Left ventricle myocardium inferior (tissue), 1 donor: ENCODE results near the gene UMODL1. TPM values are rescaled to one million over a fixed set of nuclear protein-coding genes. Genes with fewer than 3 reads are reported as not detected.

Source experiments
- DNase-seq: peaks from one replicate; pipeline ENCODE4 v3.0.0-alpha.2; 2020
- H3K27ac ChIP-seq: fragments of 200-600 bp; replicated peaks from 2 replicates; pipeline ENCODE4 v1.8.0; 2021
- H3K27me3 ChIP-seq: fragments of 200-600 bp; 2 replicates; pipeline ENCODE4 v1.8.0; 2021; ENCODE audit warnings: low read depth
- H3K36me3 ChIP-seq: fragments of 200-600 bp; 2 replicates; pipeline ENCODE4 v1.8.0; 2021
- H3K4me1 ChIP-seq: fragments of 200-600 bp; 2 replicates; pipeline ENCODE4 v1.8.0; 2021
- H3K4me3 ChIP-seq: fragments of 200-600 bp; 2 replicates; pipeline ENCODE4 v1.8.0; 2021; ENCODE audit warnings: mild to moderate bottlenecking, moderate library complexity
- H3K9me3 ChIP-seq: fragments of 200-600 bp; replicated peaks from 2 replicates; pipeline ENCODE4 v1.8.0; 2021
- CTCF ChIP-seq: fragments of 200-600 bp; IDR thresholded peaks from 2 replicates; pipeline ENCODE4 v1.8.0; 2021; ENCODE audit warnings: antibody characterized with exemption, mild to moderate bottlenecking, borderline replicate concordance
- intact Hi-C: fragments of 100-400 bp; cut with micrococcal nuclease; formaldehyde crosslinking; loops from one replicate; pipeline ENCODE4 v1.11.0; 2022
- total RNA-seq: library from RNA; stranded (reverse); fragmentation: NEBNext Ultra II Directional; extraction: Animal tissue kit (Norgen Biotek cat#: 25700); gene quantifications from one replicate; pipeline ENCODE4 v1.2.1, GENCODE V29; 2021
- donor health status: DM: no; HTN: yes; CAD: no; lungs with severe emphysema.

Gene UMODL1
- total RNA-seq, 1 donor from 2014 or later: 0.08 TPM

GRCh38 chr21:42148097-42148496, 77.0 kb downstream of the UMODL1 start:
- H3K27me3 ChIP-seq: no peaks in the 10 kb centered on the region
- no peak for TF ChIP-seq CTCF
- intact Hi-C loops: no loop called here

GRCh38 chr21:42148584-42148983, 77.5 kb downstream of the UMODL1 start:
- Histone ChIP-seq H3K4me1 (peaks cover 4% of the 10 kb centered on the region), H3K4me3 (no peak overlapping the region), H3K9me3 (no peaks in the 10 kb centered on the region), H3K27ac (no peak overlapping the region), H3K27me3 (no peaks in the 10 kb centered on the region), H3K36me3 (no peaks in the 10 kb centered on the region)
- no peak for DNase-seq
- intact Hi-C loops: no loop called here
- TF ChIP-seq CTCF: no peak

More at GRCh38 chr21:42148097-42148496, 77.0 kb downstream of the UMODL1 start:
- no peak for DNase-seq
- Histone ChIP-seq H3K27ac (no peak overlapping the region), H3K36me3 (no peaks in the 10 kb centered on the region), H3K4me1 (peaks cover 4% of the 10 kb centered on the region), H3K4me3 (no peak overlapping the region), H3K9me3 (no peaks in the 10 kb centered on the region)

GRCh38 chr21:42149656-42150473, 78.7 kb downstream of the UMODL1 start:
- intact Hi-C loops: no loop called here
- Histone ChIP-seq H3K27me3 (peaks cover 8% of the 10 kb centered on the region), H3K27ac (no peak overlapping the region), H3K9me3 (no peaks in the 10 kb centered on the region), H3K4me3 (no peak overlapping the region), H3K4me1 (peaks cover 4% of the 10 kb centered on the region), H3K36me3 (no peaks in the 10 kb centered on the region)
- no peak for DNase-seq
- TF ChIP-seq CTCF: no peak

- H3K36me3 ChIP-seq: no peaks in the 10 kb centered on the region
- intact Hi-C loops: no loop called here
- no peak for DNase-seq
- H3K4me3 ChIP-seq: no peak overlapping the region
- TF ChIP-seq CTCF: no peak
- H3K9me3 ChIP-seq: no peaks in the 10 kb centered on the region
- H3K4me1 ChIP-seq: peaks cover 4% of the 10 kb centered on the region
- peaks cover 10% of the 10 kb centered on the region for H3K27me3 ChIP-seq
- H3K27ac ChIP-seq: no peak overlapping the region
Measured at GRCh38 chr21:42150474-42151085, 79.5 kb downstream of the UMODL1 start.

- Histone ChIP-seq H3K27ac (no peak overlapping the region), H3K4me3 (no peak overlapping the region), H3K27me3 (peaks cover 10% of the 10 kb centered on the region), H3K4me1 (no peaks in the 10 kb centered on the region), H3K9me3 (no peaks in the 10 kb centered on the region), H3K36me3 (no peaks in the 10 kb centered on the region)
- intact Hi-C loops: no loop called here
- no peak for DNase-seq
- no peak for TF ChIP-seq CTCF
Measured at GRCh38 chr21:42151148-42151947, 80.2 kb downstream of the UMODL1 start.
